Frontal cortex (tissue), 4 donors: ENCODE results near the gene EDC3. TPM values are rescaled to one million over a fixed set of nuclear protein-coding genes. Genes with fewer than 3 reads are reported as not detected.

Source experiments
- DNase-seq, 2 donors: peaks; one replicate each; pipeline ENCODE4 v3.0.0; 2012; ENCODE audit warnings: low spot score in 2 of 2
- FAIRE-seq: peaks from 2 replicates; lab custom pipeline; 2012; peaks lifted over from hg19 to GRCh38; lab: Jason Lieb, UNC
- total RNA-seq: library from RNA; depleted of rRNA; stranded (reverse); fragments of >200 nt; gene quantifications from one replicate; pipeline ENCODE4 v1.2.3, GENCODE V29; 2014
- donor health status: control.
- donor health status: control.
- donor health status: control.

EDC3 gene
- total RNA-seq, 1 donor from 2014 or later = 12.2 TPM

GRCh38 chr15:74594455-74594854 lies 101.4 kb downstream of the EDC3 start:
- DNase-seq (no peak), FAIRE-seq (no peak)

GRCh38 chr15:74593122-74593521 lies 102.7 kb downstream of the EDC3 start:
- FAIRE-seq (no peak), DNase-seq (no peak)

GRCh38 chr15:74592222-74592621 lies 103.6 kb downstream of the EDC3 start:
- FAIRE-seq (no peak), DNase-seq (no peak)

DNA sequence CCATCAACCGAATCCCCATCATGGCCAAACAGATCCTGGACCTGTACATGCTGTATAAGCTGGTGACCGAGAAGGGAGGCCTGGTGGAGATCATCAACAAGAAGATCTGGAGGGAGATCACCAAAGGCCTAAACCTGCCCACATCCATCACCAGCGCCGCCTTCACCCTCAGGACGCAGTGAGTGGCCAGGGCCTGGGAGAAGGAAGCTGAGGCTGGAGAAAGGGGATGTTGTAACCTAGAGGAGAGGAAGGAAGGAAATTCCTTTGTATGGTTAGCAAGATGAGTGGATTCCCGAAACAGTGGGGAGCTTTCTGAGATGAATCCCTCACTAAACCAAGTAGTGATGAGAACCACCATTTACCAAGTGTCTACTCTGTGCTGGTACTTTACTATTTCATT lies 106.0 kb downstream of the EDC3 start:
- DNase-seq (no peak), FAIRE-seq (no peak)

GRCh38 chr15:74585857-74586256 lies 110.0 kb downstream of the EDC3 start:
- FAIRE-seq = no peak

DNA sequence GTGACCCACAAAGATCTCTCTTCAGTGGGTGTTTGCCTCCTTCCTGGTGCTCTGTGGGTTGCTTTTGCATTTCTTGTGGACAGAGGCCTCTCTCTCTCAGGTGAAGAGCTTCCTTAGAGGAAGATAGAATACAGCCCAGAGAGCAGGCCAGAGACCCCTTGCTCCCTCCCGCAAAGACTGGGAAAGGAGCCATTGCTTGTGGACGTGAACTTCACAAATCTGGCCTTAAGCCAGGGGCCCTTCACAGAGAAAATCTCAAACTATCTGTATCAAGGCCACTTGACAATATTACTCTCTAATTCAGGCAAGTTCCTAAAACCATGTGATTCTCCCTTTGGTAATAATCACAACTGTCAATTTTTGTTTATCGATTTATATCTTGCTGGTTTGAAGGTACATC lies 110.6 kb downstream of the EDC3 start:
- DNase-seq (no peak), FAIRE-seq (no peak)

More at GRCh38 chr15:74585857-74586256, 110.0 kb downstream of the EDC3 start:
- DNase-seq = no peak

DNA sequence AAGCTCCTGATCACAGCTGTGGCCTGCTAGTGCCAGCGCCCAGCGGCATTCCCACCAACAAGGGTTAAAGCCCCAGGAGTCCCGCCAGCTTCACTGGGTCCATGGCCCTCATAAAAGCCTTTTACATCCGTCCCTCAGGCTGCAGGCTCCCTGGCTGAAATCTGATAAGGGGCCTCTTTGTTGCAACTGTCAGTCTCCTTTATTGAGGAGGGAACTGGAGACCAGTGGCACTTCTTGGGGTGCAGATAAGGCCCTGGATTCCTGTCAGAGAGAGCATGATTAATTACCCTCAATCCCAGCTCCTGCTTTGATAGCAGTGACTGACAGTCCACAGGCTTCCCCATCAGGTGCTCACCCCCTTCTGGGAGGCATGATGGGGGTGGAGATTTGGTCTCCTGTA lies 111.0 kb downstream of the EDC3 start:
- DNase-seq (peak in 1 of 2 donors; percentile 37), FAIRE-seq (no peak)

GRCh38 chr15:74584204-74584603 lies 111.6 kb downstream of the EDC3 start:
- no peak for DNase-seq
- FAIRE-seq = no peak

Other genes starting within 250 kb of the EDC3 start
- gene UBL7, start 234.9 kb downstream of the EDC3 start, total RNA-seq = 28.9 TPM
- 3.7 TPM for gene ARID3B, start 154.8 kb downstream of the EDC3 start, total RNA-seq
- gene CLK3, start 80.2 kb downstream of the EDC3 start, total RNA-seq = 26.5 TPM
- 0.41 TPM for gene CYP1A1, start 29.5 kb upstream of the EDC3 start, total RNA-seq
- not detected for gene CYP1A2, start 52.8 kb upstream of the EDC3 start, total RNA-seq
- gene CSK, start 86.1 kb upstream of the EDC3 start, total RNA-seq = 26.5 TPM
- gene LMAN1L, start 116.8 kb upstream of the EDC3 start, total RNA-seq = not detected
- gene CPLX3, start 130.6 kb upstream of the EDC3 start, total RNA-seq = 0.82 TPM
- 30.6 TPM for gene ULK3, start 147.1 kb upstream of the EDC3 start, total RNA-seq
- 4.5 TPM for gene SCAMP2, start 177.3 kb upstream of the EDC3 start, total RNA-seq
- gene MPI, start 194.0 kb upstream of the EDC3 start, total RNA-seq = 26.1 TPM
- gene FAM219B, start 210.8 kb upstream of the EDC3 start, total RNA-seq = 52.2 TPM
- gene COX5A, start 242.0 kb upstream of the EDC3 start, total RNA-seq = 46.9 TPM